Stomach (tissue), 9 donors: ENCODE data around the gene ZSCAN20. TPM values are rescaled to one million over a fixed set of nuclear protein-coding genes. Genes with fewer than 3 reads are reported as not detected.

Experiments used
- DNase-seq, 2 donors: peaks; one replicate each; pipeline versions ENCODE4 v3.0.0 to v3.0.0-alpha.2; 2013 to 2019
- H3K27ac ChIP-seq, 5 donors: fragments of 200-600 bp in 4 of 5; sonication (generic) in 4 of 5; one replicate each; pipeline ENCODE4 v1.5.1; 2013 to 2019; ENCODE audit warnings: mild to moderate bottlenecking in 1 of 5, moderate library complexity in 1 of 5
- H3K27me3 ChIP-seq, 3 donors: fragments of 200-600 bp; sonication (generic); one replicate each; pipeline ENCODE4 v1.5.1; 2017 to 2019; ENCODE audit warnings: mixed run types in 1 of 3
- H3K36me3 ChIP-seq, 4 donors: fragments of 200-600 bp; sonication (generic); 1 replicate in 3 of 4; 2 replicates in 1 of 4; pipeline ENCODE4 v1.5.1; 2016 to 2019
- H3K4me1 ChIP-seq, 4 donors: fragments of 200-600 bp; sonication (generic); one replicate each; pipeline ENCODE4 v1.5.1; 2016 to 2019
- H3K4me3 ChIP-seq, 4 donors: fragments of 200-600 bp; sonication (generic) in 3 of 4; one replicate each; pipeline ENCODE4 v1.5.1; 2016 to 2019; ENCODE audit warnings: mild to moderate bottlenecking in 1 of 4
- H3K9me3 ChIP-seq, 4 donors: fragments of 200-600 bp; sonication (generic); one replicate each; pipeline ENCODE4 v1.5.1; 2016 to 2019
- EP300 ChIP-seq: sonication (generic); formaldehyde crosslinking; IDR thresholded peaks from one replicate; pipeline ENCODE4 v1.6.1; 2017; ENCODE audit warnings: antibody characterized with exemption
- POLR2A ChIP-seq, 4 donors: fragments of 450-650 bp; IDR thresholded peaks; one replicate each; pipeline ENCODE4 v1.6.1; 2016; ENCODE audit warnings: antibody characterized with exemption in 4 of 4, control low read depth in 2 of 4, mild to moderate bottlenecking in 1 of 4, moderate library complexity in 1 of 4
- POLR2AphosphoS5 ChIP-seq, 3 donors: sonication (generic); formaldehyde crosslinking; IDR thresholded peaks; one replicate each; pipeline ENCODE4 v1.6.1; 2016; ENCODE audit warnings: antibody characterized with exemption in 3 of 3
- WGBS, 5 donors: extraction: QIAGEN DNeasy Blood & Tissue Kit in 3 of 5; methylation state at CpG; one replicate each; pipeline versions ENCODE4 v1.1.5 to v1.1.7; 2013 to 2018; 5-methylcytosine and 5-hydroxymethylcytosine counted together
- intact Hi-C: fragments of 100-400 bp; cut with DNase I; formaldehyde crosslinking; loops from one replicate; pipeline ENCODE4 v1.15.1; 2023; ENCODE audit warnings: low total_unique reads
- polyA plus RNA-seq, 3 donors: library from polyadenylated mRNA; stranded (reverse); fragments of 200-250 nt; gene quantifications; one replicate each; pipeline ENCODE4 v1.2.3, GENCODE V29; 2013
- total RNA-seq, 5 donors: library from RNA; depleted of rRNA; stranded (reverse); fragments of >200 nt; gene quantifications; one replicate each; pipeline versions ENCODE4 v1.1.0 to v1.2.3, GENCODE V29; 2014 to 2016
- TF ChIP-seq, protein P1 (sequence below), 7 experiments: fragments of 450-650 bp in 4 of 7; fragments of 200-600 bp in 3 of 7; sonication (generic) in 3 of 7; IDR thresholded peaks; one replicate each; pipeline ENCODE4 v1.5.1; 2016 to 2019; ENCODE audit warnings: antibody characterized with exemption in 7 of 7, control low read depth in 2 of 7, mild to moderate bottlenecking in 1 of 7
- donor health status: healthy with polysubstance abuse.
- donor health status: Bipolar disorder and iron deficiency.
- donor health status: healthy.

ZSCAN20 gene
- total and polyA plus RNA-seq, 8 donors, result 0.29 to 8.4 (median 0.87) TPM

DNA sequence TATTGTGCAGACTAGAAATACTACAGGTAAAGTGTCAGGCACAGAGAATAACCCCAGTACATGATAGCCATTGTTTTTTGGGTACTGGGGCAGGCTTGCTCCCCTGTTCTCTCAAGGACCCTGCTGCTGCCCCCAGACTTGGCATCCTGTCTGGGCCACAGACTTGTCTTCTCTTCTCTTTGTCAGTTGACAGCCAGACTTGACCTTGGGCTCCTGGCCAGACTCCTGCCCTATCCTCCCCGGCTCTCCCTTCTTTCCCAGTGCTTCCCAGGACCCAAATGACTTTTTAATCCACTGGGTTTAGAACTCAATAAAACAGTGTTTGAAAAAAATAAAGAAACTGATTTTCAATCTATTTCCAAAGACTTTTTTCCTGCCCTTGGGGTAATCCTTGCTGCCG is 43.2 kb downstream of the ZSCAN20 start:
- TF ChIP-seq POLR2A (IDR thresholded peaks at IDR 0.05), result no peak
- no peak for TF ChIP-seq POLR2AphosphoS5 (IDR thresholded peaks at IDR 0.05)
- TF ChIP-seq, protein P1, sequence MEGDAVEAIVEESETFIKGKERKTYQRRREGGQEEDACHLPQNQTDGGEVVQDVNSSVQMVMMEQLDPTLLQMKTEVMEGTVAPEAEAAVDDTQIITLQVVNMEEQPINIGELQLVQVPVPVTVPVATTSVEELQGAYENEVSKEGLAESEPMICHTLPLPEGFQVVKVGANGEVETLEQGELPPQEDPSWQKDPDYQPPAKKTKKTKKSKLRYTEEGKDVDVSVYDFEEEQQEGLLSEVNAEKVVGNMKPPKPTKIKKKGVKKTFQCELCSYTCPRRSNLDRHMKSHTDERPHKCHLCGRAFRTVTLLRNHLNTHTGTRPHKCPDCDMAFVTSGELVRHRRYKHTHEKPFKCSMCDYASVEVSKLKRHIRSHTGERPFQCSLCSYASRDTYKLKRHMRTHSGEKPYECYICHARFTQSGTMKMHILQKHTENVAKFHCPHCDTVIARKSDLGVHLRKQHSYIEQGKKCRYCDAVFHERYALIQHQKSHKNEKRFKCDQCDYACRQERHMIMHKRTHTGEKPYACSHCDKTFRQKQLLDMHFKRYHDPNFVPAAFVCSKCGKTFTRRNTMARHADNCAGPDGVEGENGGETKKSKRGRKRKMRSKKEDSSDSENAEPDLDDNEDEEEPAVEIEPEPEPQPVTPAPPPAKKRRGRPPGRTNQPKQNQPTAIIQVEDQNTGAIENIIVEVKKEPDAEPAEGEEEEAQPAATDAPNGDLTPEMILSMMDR (IDR thresholded peaks at IDR 0.05), result no peak
- no peak for TF ChIP-seq EP300
- no peak for DNase-seq
- 51 to 80% (median 65%) methylated on average over 2 of the region's 2 CpGs for WGBS, 5 donors
- no peak overlapping the region for H3K4me3 ChIP-seq
- no peak overlapping the region for H3K27ac ChIP-seq
- no peaks in the 10 kb centered on the region for H3K36me3 ChIP-seq
- no peaks in the 10 kb centered on the region for H3K27me3 ChIP-seq
- H3K9me3 ChIP-seq, result no peaks in the 10 kb centered on the region
- H3K4me1 ChIP-seq, result peaks cover 0 to 5% (median 2%) of the 10 kb centered on the region in 4 donors
- intact Hi-C loops, result no loop called here

DNA sequence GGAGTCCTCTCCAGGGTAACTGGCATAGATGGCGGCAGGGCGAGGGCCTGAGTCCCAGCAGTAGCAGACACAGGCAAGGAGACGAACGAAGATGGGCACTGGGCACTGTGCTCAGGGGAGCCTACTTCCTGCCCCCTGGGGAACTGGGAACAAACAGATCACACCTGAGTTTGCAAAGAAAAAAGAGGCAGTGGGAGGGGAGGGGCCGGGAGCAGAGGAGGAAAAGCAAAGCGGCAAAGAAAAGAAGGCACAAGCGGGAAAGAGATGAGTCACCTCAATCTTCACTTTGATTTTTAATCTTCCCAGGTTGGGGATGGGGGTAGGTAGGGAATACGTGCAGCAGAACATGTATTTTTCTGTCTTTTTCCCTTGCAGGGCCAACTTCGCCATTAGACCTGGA is 44.0 kb downstream of the ZSCAN20 start:
- no peaks in the 10 kb centered on the region for H3K27me3 ChIP-seq
- H3K4me1 ChIP-seq, result peaks cover 0 to 5% (median 2%) of the 10 kb centered on the region in 4 donors
- intact Hi-C loops, result no loop called here
- H3K4me3 ChIP-seq, result no peak overlapping the region
- 69 to 72% (median 71%) methylated on average over 9 of the region's 9 CpGs for WGBS, 5 donors
- TF ChIP-seq EP300 (no peak), POLR2A (IDR thresholded peaks at IDR 0.05) (no peak), POLR2AphosphoS5 (IDR thresholded peaks at IDR 0.05) (no peak)
- TF ChIP-seq, protein P1 (IDR thresholded peaks at IDR 0.05), result no peak
- no peak for DNase-seq
- no peaks in the 10 kb centered on the region for H3K36me3 ChIP-seq
- no peaks in the 10 kb centered on the region for H3K9me3 ChIP-seq
- no peak overlapping the region for H3K27ac ChIP-seq

DNA sequence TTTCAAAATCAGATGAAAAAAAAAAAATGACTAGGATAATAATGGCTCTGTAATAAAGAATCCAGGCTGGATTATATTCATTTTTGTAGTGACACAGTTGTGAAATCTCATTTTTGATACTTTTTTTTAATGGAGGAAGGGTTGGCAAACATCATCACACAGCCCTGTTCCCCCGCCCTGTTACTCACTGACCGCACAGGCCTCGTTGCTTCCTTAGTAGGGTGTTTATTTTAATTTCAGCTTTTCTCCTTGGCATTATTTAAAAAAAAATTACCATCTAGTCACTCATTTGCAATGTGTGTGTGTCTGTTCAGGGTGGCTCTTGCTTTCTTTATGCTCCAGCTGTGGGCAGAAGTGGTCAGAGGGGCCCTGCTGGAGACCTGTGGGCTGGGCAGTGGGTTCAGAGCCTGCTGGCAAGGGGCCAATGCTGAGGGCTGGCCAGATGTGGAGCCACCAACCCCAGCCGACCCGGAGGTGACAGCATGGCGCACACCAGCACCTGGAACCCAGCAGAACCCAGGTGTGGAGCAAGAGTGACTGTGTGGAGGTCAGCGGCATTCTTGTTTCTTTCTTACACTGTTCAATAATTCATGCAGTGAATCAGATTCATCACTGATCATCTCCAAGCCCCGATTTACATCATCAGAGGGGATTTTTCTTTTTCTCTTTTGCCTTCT is 44.6 kb downstream of the ZSCAN20 start:
- H3K4me1 ChIP-seq, result peaks cover 0 to 5% (median 2%) of the 10 kb centered on the region in 4 donors
- no peaks in the 10 kb centered on the region for H3K9me3 ChIP-seq
- no peaks in the 10 kb centered on the region for H3K36me3 ChIP-seq
- no peak for DNase-seq
- H3K4me3 ChIP-seq, result no peak overlapping the region
- H3K27ac ChIP-seq, result peak overlapping the region in 2 of 5 donors; percentile 31 to 58
- no peak for TF ChIP-seq POLR2AphosphoS5 (IDR thresholded peaks at IDR 0.05)
- TF ChIP-seq POLR2A (IDR thresholded peaks at IDR 0.05), result no peak
- TF ChIP-seq EP300, result no peak
- TF ChIP-seq, protein P1 (IDR thresholded peaks at IDR 0.05), result no peak
- 57 to 78% (median 66%) methylated on average over 7 to 8 of the region's 8 CpGs for WGBS, 5 donors
- intact Hi-C loops, result no loop called here
- peaks cover 0 to 3% (median 0%) of the 10 kb centered on the region in 3 donors for H3K27me3 ChIP-seq

DNA sequence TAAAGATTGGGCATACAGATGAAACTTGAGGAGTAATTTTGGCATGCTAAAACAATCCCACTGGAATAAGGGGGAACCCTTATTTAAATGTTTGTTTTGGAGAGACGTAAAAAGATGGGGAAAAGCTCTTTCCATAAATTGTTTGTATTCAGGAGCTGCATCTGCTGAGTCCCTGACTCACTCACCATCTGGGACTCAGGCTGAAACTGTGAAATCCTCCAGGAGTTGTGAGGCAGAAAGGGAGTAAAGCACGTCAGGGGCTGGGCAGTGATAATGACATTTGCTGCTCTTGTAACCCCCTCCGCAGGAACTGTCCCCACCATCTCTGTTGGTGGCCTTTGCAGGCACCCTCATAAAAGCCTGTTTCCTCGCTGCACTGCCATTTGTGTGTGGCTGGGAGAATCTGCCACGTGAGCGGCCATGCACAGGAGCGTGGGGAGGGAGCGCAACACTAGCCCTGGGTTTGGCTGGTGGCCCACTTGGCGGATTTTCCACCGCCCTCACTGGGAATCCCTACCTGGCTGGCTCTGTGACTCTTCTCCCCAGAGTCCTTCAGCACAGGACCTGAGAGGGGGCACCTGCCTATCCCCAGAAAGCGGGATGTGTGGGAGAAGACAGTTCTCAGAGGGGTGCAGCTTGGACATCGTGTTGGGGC is 45.3 kb downstream of the ZSCAN20 start:
- intact Hi-C loops, result no loop called here
- Histone ChIP-seq H3K4me3 (no peak overlapping the region), H3K4me1 (peaks cover 0 to 5% (median 2%) of the 10 kb centered on the region in 4 donors), H3K27ac (peak overlapping the region in 2 of 5 donors; percentile 16 to 33), H3K36me3 (no peaks in the 10 kb centered on the region), H3K27me3 (peaks cover 0 to 8% (median 0%) of the 10 kb centered on the region in 3 donors), H3K9me3 (no peaks in the 10 kb centered on the region)
- peak in 1 of 2 donors; percentile 30 for DNase-seq
- WGBS, 5 donors, result 54 to 76% (median 74%) methylated on average over 12 of the region's 12 CpGs
- TF ChIP-seq POLR2A (IDR thresholded peaks at IDR 0.05) (no peak), EP300 (no peak), POLR2AphosphoS5 (IDR thresholded peaks at IDR 0.05) (no peak)
- TF ChIP-seq, protein P1 (IDR thresholded peaks at IDR 0.05), result no peak
